MM.1S (cell line): ENCODE measurements around the gene CYP2D6.

Source experiments
- DNase-seq: peaks from one replicate; pipeline ENCODE4 v3.0.0-alpha.2; 2015
- H2AFZ ChIP-seq: fragments of 300-600 bp; sonication (generic); 2 replicates; pipeline ENCODE4 v1.6.0; 2016; ENCODE audit warnings: antibody characterized with exemption, low read length
- H3F3A ChIP-seq: fragments of 300-600 bp; sonication (generic); 2 replicates; pipeline ENCODE4 v1.6.1; 2016; ENCODE audit warnings: mild to moderate bottlenecking, antibody characterized with exemption, low read length, moderate library complexity, mixed read lengths; ENCODE audit not compliant: insufficient read depth
- H3K27ac ChIP-seq: fragments of 300-600 bp; sonication (generic); 2 replicates; pipeline ENCODE4 v1.5.1; 2016; ENCODE audit warnings: mild to moderate bottlenecking, low read length
- H3K27me3 ChIP-seq: fragments of 300-600 bp; sonication (generic); replicated peaks from 2 replicates; pipeline ENCODE4 v1.6.0; 2016; ENCODE audit warnings: low read length; ENCODE audit not compliant: insufficient read depth
- H3K36me3 ChIP-seq: fragments of 300-600 bp; sonication (generic); replicated peaks from 2 replicates; pipeline ENCODE4 v1.6.1; 2016; ENCODE audit warnings: mild to moderate bottlenecking, low read length, mixed read lengths; ENCODE audit not compliant: insufficient read depth
- H3K4me1 ChIP-seq: fragments of 300-600 bp; sonication (generic); 2 replicates; pipeline ENCODE4 v1.6.1; 2016; ENCODE audit warnings: low read length, mixed read lengths
- H3K4me2 ChIP-seq: fragments of 300-600 bp; sonication (generic); 2 replicates; pipeline ENCODE4 v1.6.0; 2016; ENCODE audit warnings: low read depth, low read length
- H3K4me3 ChIP-seq: fragments of 300-600 bp; sonication (generic); 2 replicates; pipeline ENCODE4 v1.5.1; 2016; ENCODE audit warnings: low read length, mixed read lengths
- H3K79me2 ChIP-seq: fragments of 300-600 bp; sonication (generic); 2 replicates; pipeline ENCODE4 v1.6.1; 2016; ENCODE audit warnings: mixed run types, low read length, mixed read lengths
- H3K9ac ChIP-seq: fragments of 300-600 bp; sonication (generic); 2 replicates; pipeline ENCODE4 v1.6.1; 2016; ENCODE audit warnings: low read length, mixed read lengths
- H3K9me2 ChIP-seq: fragments of 300-600 bp; sonication (generic); replicated peaks from 2 replicates; pipeline ENCODE4 v1.6.1; 2016; ENCODE audit warnings: mild to moderate bottlenecking, low read length, mixed read lengths; ENCODE audit not compliant: insufficient read depth
- H3K9me3 ChIP-seq: fragments of 300-600 bp; sonication (generic); replicated peaks from 2 replicates; pipeline ENCODE4 v1.6.1; 2016; ENCODE audit warnings: mild to moderate bottlenecking, low read length, mixed read lengths; ENCODE audit not compliant: insufficient read depth
- H4K20me1 ChIP-seq: fragments of 300-600 bp; sonication (generic); 2 replicates; pipeline ENCODE4 v1.6.1; 2016; ENCODE audit warnings: mild to moderate bottlenecking, low read length, moderate library complexity, mixed read lengths; ENCODE audit not compliant: insufficient read depth
- EZH2 ChIP-seq: fragments of 300-600 bp; sonication (generic); optimal IDR thresholded peaks from 2 replicates; pipeline ENCODE3; 2017; ENCODE audit warnings: low read depth, mild to moderate bottlenecking, antibody characterized with exemption, low read length, mixed read lengths
- EZH2phosphoT487 ChIP-seq: fragments of 300-600 bp; sonication (generic); IDR thresholded peaks from 2 replicates; pipeline ENCODE4 v1.6.1; 2018; ENCODE audit warnings: antibody characterized with exemption, low read length
- TF ChIP-seq, protein P1 (sequence below): fragments of 300-600 bp; sonication (generic); IDR thresholded peaks from 2 replicates; pipeline ENCODE4 v1.5.1; 2016; ENCODE audit warnings: antibody characterized with exemption, low read length, mixed read lengths

The CYP2D6 gene

DNA sequence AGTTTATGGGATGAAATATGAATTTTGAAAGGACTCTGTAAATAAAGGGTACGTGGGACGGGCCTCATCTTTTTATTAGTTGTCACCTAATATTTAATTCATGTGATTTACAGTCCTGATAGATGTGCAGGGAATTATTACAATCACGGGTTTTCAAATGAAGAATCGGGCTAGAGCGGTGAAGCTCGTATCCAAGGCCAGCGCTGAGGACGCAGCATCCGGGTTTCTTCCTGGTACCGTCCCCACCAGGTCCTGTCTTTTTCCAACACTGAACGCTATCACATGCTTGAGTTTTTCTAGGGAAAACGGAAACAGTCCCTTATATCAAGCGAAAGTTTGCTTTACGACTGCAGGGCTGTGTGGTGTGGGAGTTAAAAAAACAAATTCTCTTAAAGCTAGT is 50.3 kb downstream of the CYP2D6 start:
- H3K27me3 ChIP-seq, result no peaks in the 10 kb centered on the region
- H3K9me3 ChIP-seq, result no peaks in the 10 kb centered on the region
- H3F3A ChIP-seq, result peaks cover 19% of the 10 kb centered on the region
- peak overlapping the region; percentile 91 for H2AFZ ChIP-seq
- H3K4me2 ChIP-seq, result peak overlapping the region; percentile 91
- peak; percentile 16 for DNase-seq
- H3K4me1 ChIP-seq, result peaks cover 7% of the 10 kb centered on the region
- H3K9me2 ChIP-seq, result no peaks in the 10 kb centered on the region
- peak overlapping the region; percentile 94 for H3K9ac ChIP-seq
- H3K36me3 ChIP-seq, result no peaks in the 10 kb centered on the region
- peaks cover 47% of the 10 kb centered on the region for H3K79me2 ChIP-seq
- no peaks in the 10 kb centered on the region for H4K20me1 ChIP-seq
- TF ChIP-seq, protein P1, sequence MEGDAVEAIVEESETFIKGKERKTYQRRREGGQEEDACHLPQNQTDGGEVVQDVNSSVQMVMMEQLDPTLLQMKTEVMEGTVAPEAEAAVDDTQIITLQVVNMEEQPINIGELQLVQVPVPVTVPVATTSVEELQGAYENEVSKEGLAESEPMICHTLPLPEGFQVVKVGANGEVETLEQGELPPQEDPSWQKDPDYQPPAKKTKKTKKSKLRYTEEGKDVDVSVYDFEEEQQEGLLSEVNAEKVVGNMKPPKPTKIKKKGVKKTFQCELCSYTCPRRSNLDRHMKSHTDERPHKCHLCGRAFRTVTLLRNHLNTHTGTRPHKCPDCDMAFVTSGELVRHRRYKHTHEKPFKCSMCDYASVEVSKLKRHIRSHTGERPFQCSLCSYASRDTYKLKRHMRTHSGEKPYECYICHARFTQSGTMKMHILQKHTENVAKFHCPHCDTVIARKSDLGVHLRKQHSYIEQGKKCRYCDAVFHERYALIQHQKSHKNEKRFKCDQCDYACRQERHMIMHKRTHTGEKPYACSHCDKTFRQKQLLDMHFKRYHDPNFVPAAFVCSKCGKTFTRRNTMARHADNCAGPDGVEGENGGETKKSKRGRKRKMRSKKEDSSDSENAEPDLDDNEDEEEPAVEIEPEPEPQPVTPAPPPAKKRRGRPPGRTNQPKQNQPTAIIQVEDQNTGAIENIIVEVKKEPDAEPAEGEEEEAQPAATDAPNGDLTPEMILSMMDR, result no peak
- TF ChIP-seq EZH2phosphoT487, result no peak
- TF ChIP-seq EZH2, result no peak
- H3K4me3 ChIP-seq, result peak overlapping the region; percentile 94
- peak overlapping the region; percentile 84 for H3K27ac ChIP-seq

DNA sequence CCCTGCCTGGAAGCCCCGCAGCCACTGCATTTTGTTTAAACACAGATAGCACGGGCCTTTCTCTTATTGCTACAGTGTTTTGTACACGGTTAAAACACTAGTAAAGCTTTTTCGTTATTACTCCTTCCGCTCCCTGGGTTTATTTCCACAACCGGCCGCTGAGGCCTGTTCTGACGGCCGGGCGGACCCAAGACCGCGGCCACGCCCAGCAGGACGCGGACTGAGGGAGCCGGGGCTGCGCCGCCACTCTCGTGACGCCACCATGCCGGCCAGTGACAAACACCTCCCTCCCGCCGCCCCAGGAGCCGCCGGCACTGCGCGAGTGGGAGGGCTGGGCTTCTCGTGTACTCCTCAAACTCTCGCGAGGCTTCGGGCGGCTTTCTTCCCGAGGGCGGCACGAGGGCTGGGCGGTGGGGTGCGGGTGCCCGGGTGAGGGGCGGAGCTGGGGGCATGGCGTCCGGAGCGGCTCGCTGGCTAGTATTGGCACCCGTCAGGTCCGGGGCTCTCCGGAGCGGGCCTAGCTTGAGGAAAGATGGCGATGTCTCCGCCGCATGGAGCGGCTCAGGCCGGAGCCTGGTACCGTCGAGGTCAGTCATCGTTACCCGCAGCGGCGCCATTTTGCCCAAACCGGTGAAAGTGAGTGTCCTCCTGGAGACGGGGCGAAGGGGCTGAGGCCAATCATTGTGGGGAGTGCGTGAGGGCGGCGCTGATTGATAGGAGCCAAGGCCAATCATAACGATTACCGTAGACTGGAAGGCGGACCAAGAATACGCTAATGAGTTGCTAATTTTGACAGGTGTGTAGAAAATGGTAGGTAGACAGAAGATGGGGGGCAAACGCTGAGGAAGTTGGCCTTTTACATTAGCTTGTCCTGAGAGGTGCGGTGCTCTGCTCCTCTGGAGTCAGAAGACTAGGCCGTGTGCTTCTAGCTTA is 51.0 kb downstream of the CYP2D6 start, which contains the start of gene SMDT1:
Gene SMDT1 (plus strand): TSS at position 382 of the 933 bp plus-strand sequence. CDS start 69 bp downstream, at position 451.
- Histone ChIP-seq H3K79me2 (peaks cover 43% of the 10 kb centered on the region), H3K4me2 (peak within 1 kb of the TSS; percentile 92), H3K9me2 (no peaks in the 10 kb centered on the region), H3K27ac (peak within 1 kb of the TSS; percentile 84), H4K20me1 (no peaks in the 10 kb centered on the region), H3K36me3 (no peaks in the 10 kb centered on the region), H3K9me3 (no peaks in the 10 kb centered on the region), H3K27me3 (no peaks in the 10 kb centered on the region), H3K9ac (peak within 1 kb of the TSS; percentile 94), H3K4me3 (peak within 1 kb of the TSS; percentile 94), H2AFZ (peak within 1 kb of the TSS; percentile 91), H3K4me1 (peaks cover 7% of the 10 kb centered on the region), H3F3A (peaks cover 19% of the 10 kb centered on the region)
- TF ChIP-seq, protein P1, result no peak
- TF ChIP-seq EZH2, result no peak
- no peak for TF ChIP-seq EZH2phosphoT487
- DNase-seq, result peak; percentile 99

DNA sequence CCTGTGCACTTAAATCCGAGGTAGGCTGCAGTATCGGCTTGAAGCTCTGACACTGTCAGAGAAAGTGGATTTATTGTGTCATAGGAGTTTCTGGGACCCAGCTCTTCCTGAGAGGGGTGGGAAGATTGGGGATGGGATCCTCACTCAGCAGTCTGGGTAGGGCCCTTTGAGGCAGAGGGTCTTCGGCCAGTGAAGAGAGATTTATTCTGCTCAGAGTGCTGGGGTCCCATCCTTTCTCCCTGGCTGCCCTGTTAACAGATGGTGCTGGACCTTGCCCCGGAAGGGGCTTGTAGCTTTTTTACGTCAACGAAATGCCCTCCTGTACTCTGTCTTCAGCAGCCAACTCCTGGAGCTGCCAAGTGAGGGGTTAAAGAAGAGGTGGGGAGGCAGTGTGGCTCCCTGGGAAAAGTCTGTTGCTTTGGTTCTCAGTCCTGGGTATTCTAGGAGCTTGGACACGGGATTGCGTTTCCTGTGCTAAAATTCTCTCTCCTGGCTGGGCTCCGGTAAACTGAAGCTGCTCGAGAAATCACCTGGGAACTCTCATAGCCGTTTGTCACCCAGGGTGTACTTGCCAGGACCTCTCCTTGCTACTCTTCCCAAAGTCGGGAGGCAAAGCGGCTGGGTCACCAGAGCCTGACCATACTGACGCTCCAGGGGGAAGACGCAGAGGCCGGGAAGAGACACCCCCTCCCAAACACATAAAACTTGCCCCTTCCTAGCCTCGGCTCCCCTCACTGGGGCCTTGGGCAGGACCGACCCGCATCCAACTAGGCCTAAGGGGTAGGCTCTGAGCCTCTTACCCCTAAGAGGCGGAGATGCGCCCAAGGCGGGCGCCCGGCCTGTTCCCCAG is 51.9 kb downstream of the CYP2D6 start:
- Histone ChIP-seq H3K36me3 (no peaks in the 10 kb centered on the region), H4K20me1 (no peaks in the 10 kb centered on the region), H3K27me3 (no peaks in the 10 kb centered on the region), H3K27ac (peak overlapping the region; percentile 84; the same call in 1 of the 2 replicates), H3K9ac (peak overlapping the region; percentile 94), H3F3A (peaks cover 18% of the 10 kb centered on the region), H3K79me2 (peaks cover 36% of the 10 kb centered on the region), H3K4me3 (peak overlapping the region; percentile 94), H2AFZ (peak overlapping the region; percentile 91), H3K4me1 (peaks cover 7% of the 10 kb centered on the region), H3K4me2 (peak overlapping the region; percentile 92), H3K9me3 (no peaks in the 10 kb centered on the region), H3K9me2 (no peaks in the 10 kb centered on the region)
- no peak for DNase-seq
- TF ChIP-seq EZH2phosphoT487 (no peak), EZH2 (no peak)
- TF ChIP-seq, protein P1, result no peak
